ENCODE results near the gene LRGUK. TPM values are rescaled to one million over a fixed set of nuclear protein-coding genes. Genes with fewer than 3 reads are reported as not detected.

The LRGUK gene
- total and polyA plus RNA-seq, 2 of the 8 experiments (the other 6 are each of a cell fraction or from before 2014, with no cell fraction given): 1.5 to 3.6 TPM

GRCh38 chr7:134307320-134307719 lies 180.2 kb downstream of the LRGUK start (continued):
- TF ChIP-seq CHD7 (IDR thresholded peaks at IDR 0.05; ENCODE audit: insufficient replicate concordance, low read length) (no peak), NANOG (IDR thresholded peaks at IDR 0.05; ENCODE audit: insufficient read depth, low read depth, low read length, poor library complexity, severe bottlenecking) (no peak), RAD21 (IDR thresholded peaks at IDR 0.05 in 1 of 2, conservative IDR thresholded peaks at IDR 0.05 in 1 of 2; ENCODE audit: low read depth in 2 of 2, low read length in 2 of 2) (no peak), SP1 (IDR thresholded peaks at IDR 0.05; ENCODE audit: low read depth, low read length) (no peak), SAP30 (IDR thresholded peaks at IDR 0.05; ENCODE audit: insufficient read depth, insufficient replicate concordance, low read length) (no peak), SRF (IDR thresholded peaks at IDR 0.05; ENCODE audit: low read depth, low read length) (no peak), CEBPB (IDR thresholded peaks at IDR 0.05; ENCODE audit: low read depth, low read length) (no peak), ATF2 (IDR thresholded peaks at IDR 0.05; ENCODE audit: low read length) (no peak)
